Limb (tissue), 2 donors: Measurements from ENCODE around the gene DGKQ.
A peak's percentile ranks its signal among the peaks of the same experiment; 100 is the strongest.
"Not testable (repeated sequence)": the region's sequence is repeated elsewhere in the genome, so short reads cannot be mapped to it uniquely, and the experiment has no call there.

Experiments
- DNase-seq, 2 donors: peaks; one replicate each; pipeline ENCODE4 v3.0.0-alpha.2; 2016; ENCODE audit errors: extremely low spot score in 2 of 2

Gene DGKQ

DNA sequence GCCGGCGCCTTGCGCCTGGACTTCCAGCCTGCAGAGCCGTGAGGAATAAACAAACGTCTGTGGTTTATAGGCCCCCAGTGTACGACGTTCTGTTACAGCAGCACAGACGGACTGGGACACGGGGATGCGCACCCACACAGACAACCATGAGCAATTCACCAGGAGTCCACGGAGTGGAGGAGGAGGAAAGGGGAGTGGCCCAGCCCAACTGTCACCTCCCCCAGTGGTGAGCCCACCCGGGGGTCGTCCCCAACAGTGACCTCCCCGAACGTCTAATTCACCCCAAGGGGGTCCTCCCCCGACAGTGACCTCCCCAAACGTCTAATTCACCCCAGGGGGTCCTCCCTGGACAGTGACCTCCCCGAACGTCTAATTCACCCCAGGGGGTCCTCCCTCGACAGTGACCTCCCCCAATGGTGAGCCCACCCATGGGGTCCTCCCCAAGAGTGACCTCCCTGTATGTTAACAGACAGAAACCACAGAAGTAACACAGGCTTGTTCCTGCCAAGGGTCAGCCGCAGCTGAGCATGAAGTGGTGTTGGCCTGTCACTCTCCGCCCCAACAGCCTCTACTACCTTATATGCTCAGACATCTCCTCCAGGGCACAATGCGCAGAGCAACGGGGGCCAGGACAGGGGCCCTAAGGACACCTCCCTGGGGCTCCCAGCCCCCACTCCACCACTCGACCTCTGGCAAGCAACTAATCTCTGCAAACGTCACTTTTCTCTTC lies 47.4 kb downstream of the DGKQ start:
- no peak for DNase-seq

DNA sequence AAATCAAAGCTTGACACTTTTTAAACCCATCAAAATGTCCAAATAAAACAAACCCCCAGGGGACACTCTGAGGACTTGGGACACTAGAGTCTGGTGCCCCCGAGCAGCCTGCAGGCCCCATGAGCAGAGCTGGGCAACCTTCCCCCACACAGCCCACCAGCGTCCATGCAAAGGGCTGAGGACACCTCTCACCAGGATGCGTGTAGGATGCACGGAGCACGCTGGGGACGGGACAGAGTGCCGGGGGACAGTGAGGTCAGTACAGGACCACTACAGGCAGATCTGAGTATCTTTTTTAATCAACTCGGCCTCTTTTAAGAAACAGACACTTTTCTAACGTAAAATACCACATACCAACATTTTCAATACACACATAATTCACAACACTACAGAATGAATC lies 48.2 kb downstream of the DGKQ start:
- DNase-seq = no peak

DNA sequence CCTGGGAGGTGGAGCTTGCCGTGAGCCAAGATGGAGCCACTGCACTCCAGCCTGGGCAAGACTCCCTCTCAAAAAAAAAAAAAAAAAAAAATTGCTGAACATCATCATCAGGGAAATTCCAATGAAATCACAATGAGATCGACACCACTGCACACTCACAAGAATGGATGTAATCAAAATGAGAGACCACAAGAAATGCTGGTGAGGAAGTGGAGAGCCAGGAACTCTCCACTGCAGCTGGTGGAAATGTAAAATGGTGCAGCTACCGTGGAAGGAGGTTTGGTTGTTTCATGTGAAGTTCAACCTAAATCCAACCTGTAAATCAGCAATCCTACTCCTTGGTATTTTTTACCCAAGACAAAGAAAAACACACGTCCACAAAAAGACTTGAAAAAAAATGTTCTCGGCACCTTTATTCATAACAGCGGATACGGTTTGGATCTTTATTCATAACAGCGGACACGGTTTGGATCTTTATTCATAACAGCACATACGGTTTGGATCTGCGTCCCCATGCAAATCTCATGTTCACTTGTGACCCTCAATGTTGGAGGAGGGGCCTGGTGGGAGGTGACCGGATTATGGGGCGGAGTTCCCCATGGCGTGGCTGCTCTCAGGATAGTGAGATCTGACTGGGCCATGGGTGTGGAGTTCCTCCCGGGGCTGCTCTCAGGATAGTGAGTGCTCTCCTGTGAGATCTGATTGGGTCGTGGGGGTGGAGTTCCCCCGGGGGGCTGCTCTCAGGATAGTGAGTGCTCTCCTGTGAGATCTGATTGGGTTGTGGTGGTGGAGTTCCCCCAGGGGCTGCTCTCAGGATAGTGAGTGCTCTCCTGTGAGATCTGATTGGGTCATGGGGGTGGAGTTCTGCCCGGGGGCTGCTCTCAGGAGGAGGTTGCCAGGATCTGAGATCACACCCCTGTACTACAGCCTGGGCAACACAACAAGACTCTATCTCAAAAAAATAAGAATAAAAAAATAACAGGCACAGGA lies 49.0 kb downstream of the DGKQ start:
- DNase-seq = no peak

DNA sequence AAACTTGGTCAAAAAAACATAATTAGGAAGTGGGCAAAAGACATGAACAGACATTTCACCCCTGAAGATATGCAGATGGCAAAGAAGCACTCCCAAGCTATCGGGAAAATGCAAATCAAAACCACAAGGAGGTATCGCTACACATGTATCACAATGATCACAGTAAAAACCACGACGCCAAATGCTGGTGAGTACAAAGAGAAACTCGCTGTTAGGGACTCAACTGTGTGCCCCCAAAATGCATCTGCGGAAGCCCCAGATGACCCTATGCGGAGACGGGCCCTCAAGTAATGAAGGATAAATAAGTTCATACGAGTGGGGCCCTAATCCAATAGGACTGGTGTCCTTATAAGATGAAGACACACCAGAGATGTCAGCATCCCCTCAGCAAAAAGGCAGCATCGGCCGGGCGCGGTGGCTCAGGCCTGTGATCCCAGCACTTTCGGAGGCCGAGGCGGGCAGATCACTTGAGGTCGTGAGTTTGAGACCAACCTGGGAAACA lies 51.5 kb downstream of the DGKQ start:
- DNase-seq = no peak

DNA sequence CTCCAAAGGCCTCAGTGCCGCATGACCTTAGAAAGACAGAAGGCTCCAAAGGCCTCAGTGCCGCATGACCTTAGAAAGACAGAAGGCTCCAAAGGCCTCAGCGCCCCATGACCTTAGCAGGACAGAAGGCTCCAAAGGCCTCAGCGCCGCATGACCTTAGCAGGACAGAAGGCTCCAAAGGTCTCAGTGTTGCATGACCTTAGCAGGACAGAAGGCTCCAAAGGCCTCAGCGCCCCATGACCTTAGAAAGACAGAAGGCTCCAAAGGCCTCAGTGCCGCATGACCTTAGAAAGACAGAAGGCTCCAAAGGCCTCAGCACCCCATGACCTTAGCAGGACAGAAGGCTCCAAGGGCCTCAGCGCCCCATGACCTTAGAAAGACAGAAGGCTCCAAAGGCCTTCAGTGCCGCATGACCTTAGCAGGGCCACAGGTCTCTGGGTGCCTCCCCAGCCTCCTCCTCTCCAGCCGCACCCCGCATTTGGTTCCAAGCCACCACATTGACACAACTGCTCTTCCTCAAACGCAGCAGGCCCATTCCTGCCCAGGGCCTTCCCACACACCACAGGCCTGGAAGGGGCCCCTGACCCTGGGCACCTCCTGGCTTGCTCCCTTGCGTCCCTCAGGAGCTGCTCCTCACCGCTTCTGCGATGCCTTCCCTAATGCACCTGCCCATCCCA lies 54.2 kb downstream of the DGKQ start:
- DNase-seq = not testable (repeated sequence)

DNA sequence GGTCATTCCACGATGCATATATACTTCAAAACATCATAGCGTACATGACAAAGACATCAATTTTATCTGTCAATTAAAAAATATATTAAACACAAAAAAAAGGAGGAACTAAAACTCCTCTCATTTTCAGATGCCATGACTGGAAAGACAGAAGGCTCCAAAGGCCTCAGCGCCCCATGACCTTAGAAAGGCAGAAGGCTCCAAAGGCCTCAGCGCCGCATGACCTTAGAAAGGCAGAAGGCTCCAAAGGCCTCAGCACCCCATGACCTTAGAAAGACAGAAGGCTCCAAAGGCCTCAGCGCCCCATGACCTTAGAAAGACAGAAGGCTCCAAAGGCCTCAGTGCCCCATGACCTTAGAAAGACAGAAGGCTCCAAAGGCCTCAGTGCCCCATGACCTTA lies 54.8 kb downstream of the DGKQ start:
- not testable (repeated sequence) for DNase-seq

DNA sequence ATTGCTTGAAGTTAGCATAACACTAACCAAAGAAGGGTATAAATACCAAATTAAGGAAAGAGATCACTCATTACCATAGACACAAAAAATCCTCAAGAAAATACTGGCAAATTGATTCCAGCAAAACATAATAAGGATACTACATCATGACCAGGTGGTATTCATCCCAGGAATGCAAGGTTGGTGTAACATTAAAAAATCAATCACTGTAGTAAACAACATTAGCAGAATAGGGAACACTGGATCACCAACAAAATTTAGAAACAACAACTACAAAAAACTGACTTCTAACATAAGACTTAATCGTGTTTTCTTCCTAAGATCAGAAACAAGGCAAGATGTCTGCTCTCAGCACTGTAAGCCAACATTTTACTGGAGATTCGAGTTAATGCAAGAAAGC lies 55.4 kb downstream of the DGKQ start:
- DNase-seq = no peak

DNA sequence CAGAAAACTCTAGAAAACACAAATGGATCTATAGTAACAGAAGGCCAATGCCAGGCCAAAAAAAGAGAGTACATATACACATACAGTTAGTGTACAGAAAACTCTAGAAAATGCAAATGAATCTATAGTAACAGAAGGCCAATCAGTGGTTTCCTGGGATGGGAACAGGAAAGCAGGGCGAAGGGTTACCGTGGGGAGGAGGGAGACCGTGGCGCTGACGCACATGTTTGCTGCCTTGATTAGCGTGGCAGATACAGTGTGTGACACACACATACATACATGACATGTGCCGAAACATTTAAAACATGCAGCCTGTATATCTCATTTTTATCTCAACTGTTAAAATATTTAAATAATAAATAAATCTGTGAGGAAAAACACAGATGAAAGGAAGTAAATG lies 55.9 kb downstream of the DGKQ start:
- DNase-seq = no peak

DNA sequence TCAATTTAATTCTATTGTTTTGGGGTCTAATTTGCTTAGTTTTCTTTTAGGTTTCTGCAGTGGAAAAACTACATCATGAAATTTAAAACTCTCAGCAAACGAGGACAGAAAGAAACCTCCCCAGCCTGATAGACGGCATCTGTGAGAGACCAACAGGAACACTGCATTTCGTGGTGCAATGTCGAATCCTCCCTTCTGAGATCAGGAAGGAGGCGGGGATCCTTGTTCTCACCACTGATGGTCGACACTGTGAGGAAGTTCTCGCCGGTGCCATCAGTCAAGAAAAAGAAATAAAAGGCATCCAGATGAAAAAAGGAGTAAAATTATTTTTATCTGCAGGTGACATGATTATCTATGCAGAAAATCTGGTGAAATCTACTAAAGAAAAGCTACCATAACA lies 57.8 kb downstream of the DGKQ start:
- DNase-seq = no peak

DNA sequence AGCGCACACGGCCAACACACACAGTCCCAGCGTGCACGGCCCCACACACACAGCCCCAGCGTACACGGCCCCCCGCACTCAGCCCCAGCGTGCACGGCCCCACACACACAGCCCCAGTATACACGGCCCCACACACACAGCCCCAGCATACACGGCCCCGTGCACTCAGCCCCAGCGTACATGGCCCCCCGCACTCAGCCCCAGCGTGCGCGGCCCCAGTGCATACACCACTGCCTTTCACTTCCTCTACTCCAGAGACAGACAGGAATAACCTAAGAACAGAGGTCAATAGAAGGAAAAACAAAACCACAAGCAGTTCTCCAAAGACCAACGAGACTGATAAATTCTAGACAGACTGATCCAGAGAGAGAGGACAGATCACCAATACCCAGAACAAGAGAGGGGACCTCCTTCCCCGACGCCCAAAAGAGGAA lies 58.3 kb downstream of the DGKQ start:
- DNase-seq = peak in 1 of 2 donors; percentile 14

DNA sequence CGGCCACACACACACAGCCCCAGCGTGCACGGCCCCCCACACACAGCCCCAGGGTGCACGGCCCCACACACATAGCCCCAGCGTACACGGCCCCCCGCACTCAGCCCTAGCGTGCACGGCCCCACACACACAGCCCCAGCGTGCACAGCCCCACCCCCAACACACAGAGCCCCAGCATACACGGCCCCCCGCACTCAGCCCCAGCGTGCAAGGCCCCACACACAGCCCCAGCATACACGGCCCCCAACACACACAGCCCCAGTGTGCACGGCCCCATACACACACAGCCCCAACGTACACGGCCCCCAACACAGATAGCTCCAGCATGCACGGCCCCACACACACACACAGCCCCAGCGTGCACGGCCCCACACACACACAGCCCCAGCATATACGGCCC lies 58.8 kb downstream of the DGKQ start:
- DNase-seq = peak in 1 of 2 donors; percentile 20

DNA sequence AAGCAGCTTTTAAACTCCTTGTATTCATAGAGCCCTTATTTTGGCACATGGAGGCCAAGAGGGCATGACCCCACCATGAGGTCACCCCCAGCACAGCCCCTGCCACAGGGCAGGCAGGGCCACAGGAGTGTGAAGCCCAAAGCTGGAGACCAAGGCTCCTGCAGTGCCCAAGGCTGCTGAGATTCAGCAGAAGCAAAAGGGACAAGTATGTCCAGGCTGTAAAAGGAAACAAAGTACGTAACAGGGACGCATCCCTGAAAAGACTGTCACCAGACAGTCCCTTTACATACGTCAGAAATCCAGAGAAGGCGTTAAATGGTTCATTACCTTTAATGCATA lies 60.1 kb downstream of the DGKQ start:
- peak in 1 of 2 donors; percentile 11 for DNase-seq

DNA sequence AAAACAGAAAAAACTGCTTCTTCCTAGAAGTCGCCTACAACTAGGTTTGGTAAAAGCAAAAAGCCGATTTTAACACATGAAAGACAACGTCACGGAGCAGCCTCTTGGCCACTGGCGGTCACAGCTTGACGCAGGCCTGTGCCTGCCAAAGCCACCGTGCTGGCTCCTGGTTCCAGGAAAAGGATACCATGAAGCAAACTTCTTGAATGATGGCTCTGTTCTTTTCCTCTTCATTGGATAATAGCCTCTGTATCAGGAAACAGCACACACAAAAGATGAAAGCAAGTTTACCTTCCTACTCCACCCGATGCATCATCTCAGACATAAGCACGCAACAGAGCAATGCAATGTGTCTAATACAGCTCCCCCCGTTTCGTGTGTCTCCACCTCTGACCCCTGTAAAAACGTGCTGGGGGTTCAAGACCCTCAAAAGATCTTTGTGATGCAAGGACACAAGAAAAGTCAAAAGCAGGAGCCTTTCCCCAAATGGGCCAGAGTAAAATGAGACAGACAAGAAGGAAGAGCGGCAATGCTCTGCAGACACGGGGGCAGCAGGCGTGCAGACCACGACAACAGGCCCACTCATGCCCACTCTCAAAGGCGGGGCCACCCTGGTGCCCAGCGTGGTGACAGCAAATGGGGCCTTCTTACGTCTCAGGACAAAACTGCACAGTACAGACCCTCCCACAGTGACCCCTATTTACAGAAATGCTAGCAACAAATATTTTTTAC lies 60.7 kb downstream of the DGKQ start:
- no peak for DNase-seq

DNA sequence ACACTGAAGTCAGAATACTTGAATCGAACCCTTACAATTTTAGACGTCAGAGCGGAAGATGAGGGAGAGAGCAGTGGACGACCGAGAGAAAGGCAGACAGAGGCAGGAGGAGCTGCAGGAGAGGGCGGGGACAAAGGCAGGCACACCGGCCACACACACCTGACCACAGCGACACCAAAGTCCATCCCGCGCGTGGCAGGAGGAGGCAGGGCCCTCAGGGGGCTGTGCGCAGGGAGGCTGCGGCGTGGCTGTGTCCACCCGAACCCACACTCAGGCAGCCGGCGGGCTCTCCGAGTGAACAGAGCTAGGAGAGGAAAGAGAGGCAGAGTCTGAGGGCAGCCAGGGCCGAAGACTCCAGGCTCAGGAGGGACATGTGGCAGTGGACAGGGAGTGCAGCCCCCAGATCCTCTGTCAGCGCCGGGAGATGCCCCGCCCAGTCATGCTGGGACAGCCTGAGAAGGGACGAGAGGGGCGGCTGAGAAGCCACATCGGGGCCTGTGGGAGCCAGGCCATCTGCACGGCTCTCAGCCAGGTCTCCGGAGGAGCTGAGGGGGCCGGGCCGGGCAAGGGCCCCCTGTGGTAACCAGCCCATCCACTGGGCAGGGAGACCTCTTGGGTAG lies 61.4 kb downstream of the DGKQ start:
- DNase-seq = no peak

DNA sequence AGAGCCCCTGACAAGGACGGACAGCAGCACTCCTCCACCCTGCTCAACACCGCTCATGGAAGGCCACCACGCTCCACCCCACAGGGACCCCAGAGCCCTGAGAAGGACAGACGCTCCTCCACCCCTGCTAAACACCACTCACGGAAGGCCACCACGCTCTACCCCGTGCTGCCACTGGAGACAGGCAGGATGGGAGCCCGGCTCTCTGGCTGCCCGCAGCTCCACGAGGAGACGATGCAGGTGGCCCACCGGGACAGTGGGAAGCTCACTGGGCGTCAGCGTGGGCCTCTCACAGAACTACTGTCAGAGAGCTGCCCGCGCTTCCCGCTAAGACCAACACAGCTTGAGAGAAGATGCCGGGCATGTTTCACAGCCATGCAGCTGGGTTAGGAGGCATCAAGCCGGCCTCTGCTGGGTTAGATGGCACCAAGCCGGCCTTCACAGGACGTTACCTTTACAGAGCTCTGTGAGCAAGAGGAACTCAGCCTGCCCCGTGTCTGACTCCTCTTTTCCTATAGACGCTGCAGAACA lies 62.1 kb downstream of the DGKQ start:
- no peak for DNase-seq

DNA sequence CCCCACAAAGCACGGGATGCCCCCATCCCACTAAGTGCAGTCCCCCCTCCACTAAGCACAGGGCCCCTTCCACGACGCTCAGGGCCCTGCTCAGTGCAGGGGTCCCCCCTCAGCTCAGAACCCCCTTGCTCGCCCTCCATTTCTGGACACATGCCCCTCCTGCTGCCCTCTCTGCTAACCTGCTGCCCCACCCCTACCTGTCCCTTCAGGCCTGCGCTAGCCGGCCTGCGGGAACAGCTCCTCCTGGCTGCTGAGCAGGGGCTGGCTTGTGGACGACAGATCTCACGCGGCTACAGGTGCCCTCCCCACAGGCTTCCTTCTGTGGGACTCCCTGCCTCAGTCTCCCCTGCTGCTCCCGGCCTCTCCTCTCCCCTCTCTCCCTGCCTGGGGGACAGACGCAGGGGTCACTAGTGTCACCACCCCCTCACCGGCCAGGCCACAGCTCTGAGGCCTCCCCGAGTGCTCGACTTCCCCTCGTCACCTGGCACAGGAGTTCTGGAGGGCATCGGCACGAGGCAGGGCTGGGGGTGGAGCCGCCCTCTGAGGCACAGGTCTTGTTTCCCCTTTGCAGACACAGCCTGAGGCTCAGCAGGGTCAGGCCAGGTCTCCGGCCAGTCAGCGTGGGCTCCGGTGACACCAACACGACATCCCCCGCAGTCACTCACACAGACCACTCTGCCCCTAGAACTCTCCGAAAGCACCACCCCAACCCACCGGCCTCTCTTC lies 62.8 kb downstream of the DGKQ start:
- no peak for DNase-seq

DNA sequence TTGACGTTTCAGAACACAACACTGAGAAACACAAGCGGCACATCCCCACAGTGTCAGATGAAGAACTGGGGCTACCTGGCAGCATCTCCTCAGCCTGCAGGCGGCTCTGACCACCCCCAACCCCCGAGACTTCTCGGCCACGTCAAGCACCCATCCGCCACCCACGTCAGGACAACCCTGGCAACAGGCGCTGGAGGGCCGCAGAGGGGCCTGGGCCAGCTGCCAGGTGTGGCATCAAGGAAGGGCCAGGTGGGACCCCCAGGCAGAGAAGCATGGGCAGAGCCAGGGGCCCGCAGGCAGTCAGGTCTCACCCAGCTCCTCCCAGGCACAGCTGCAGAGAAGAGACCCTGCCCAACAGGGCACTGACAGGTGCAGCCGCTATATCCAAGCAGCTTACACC lies 63.5 kb downstream of the DGKQ start:
- no peak for DNase-seq

DNA sequence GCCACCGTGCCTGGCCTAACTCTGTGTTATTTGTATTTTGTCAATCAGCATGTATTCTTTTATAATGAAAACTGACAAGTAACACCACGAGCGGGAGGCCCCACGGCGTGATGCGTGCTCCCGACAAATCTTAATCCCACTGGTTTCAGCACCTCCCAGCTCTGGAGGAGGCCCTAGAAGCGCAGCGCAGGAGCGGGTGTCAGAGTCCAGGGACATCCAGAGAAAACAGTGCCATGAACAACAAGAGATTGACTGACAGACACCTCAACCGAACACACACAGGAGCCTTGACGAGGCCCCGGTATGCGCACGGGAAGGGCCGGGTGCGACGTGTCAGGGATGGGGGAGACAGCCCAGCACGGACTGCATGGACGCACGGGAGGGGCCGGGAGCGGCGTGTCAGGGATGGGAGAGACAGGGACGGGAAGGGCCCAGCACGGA lies 64.2 kb downstream of the DGKQ start:
- DNase-seq = no peak
